Renal pelvis (tissue), 4 donors: Measurements from ENCODE around the gene MYO1D. TPM values are rescaled to one million over a fixed set of nuclear protein-coding genes. Genes with fewer than 3 reads are reported as not detected.
"Not testable (repeated sequence)": the region's sequence is repeated elsewhere in the genome, so short reads cannot be mapped to it uniquely, and the experiment has no call there.

Source experiments
- DNase-seq: peaks from one replicate; pipeline ENCODE4 v3.0.0-alpha.2; 2013
- polyA plus RNA-seq, 3 donors: library from polyadenylated mRNA; unstranded; fragments of 120-200 nt; gene quantifications; one replicate each; pipeline ENCODE4 v1.2.1, GENCODE V29; 2013; ENCODE audit not compliant: insufficient read length in 3 of 3

Gene MYO1D
- polyA plus RNA-seq, 3 donors, result 26.1 to 30.1 (median 27.8) TPM

GRCh38 chr17:32464374-32464773 lies 412.6 kb downstream of the MYO1D start:
- DNase-seq, result no peak

GRCh38 chr17:32463304-32463703 lies 413.6 kb downstream of the MYO1D start:
- DNase-seq, result no peak

GRCh38 chr17:32461853-32462617 lies 414.9 kb downstream of the MYO1D start:
- peak; percentile 26 for DNase-seq

- no peak for DNase-seq
Observed at GRCh38 chr17:32461498-32461852, 415.4 kb downstream of the MYO1D start.

GRCh38 chr17:32460054-32460453 lies 416.9 kb downstream of the MYO1D start:
- DNase-seq, result no peak

GRCh38 chr17:32458371-32458770 lies 418.6 kb downstream of the MYO1D start:
- no peak for DNase-seq

GRCh38 chr17:32453370-32453769 lies 423.6 kb downstream of the MYO1D start:
- no peak for DNase-seq

- DNase-seq, result no peak
Observed at GRCh38 chr17:32452281-32452680, 424.6 kb downstream of the MYO1D start.

GRCh38 chr17:32451879-32452278 lies 425.0 kb downstream of the MYO1D start:
- DNase-seq, result no peak

- not testable (repeated sequence) for DNase-seq
Observed at GRCh38 chr17:32450379-32450778, 426.5 kb downstream of the MYO1D start.

- no peak for DNase-seq
Observed at GRCh38 chr17:32449963-32450362, 427.0 kb downstream of the MYO1D start.

GRCh38 chr17:32446949-32447348 lies 430.0 kb downstream of the MYO1D start:
- no peak for DNase-seq

GRCh38 chr17:32445971-32446370 lies 431.0 kb downstream of the MYO1D start:
- DNase-seq, result no peak

GRCh38 chr17:32445497-32445896 lies 431.4 kb downstream of the MYO1D start:
- DNase-seq, result no peak

- peak; percentile 22 for DNase-seq
Observed at GRCh38 chr17:32445074-32445415, 431.9 kb downstream of the MYO1D start.

GRCh38 chr17:32444301-32445073 lies 432.4 kb downstream of the MYO1D start, which contains the start of gene PSMD11:
PSMD11 (plus strand) TSS chr17:32444510; CDS start chr17:32444524, 14 bp downstream.
- DNase-seq, result peak; percentile 98

- no peak for DNase-seq
Observed at GRCh38 chr17:32443827-32444300, 433.1 kb downstream of the MYO1D start.

Other genes with a start within 250 kb of the MYO1D start
- 100 to 1,000 TPM; 205 to 236 (median 235) TPM for gene TMEM98, start 51.0 kb upstream of the MYO1D start, polyA plus RNA-seq
- not detected for gene SPACA3, start 114.7 kb upstream of the MYO1D start, polyA plus RNA-seq